KOPT-K1 (cell line): ENCODE data around the gene B9D1.

Experiments used
- H3K27ac ChIP-seq: fragments of 200-600 bp; sonication (generic); 2 replicates; pipeline ENCODE4 v1.5.1; 2016; ENCODE audit warnings: antibody characterized with exemption, mild to moderate bottlenecking, low read depth, low read length; ENCODE audit not compliant: poor library complexity, severe bottlenecking
- H3K36me3 ChIP-seq: fragments of 200-600 bp; sonication (generic); 2 replicates; pipeline ENCODE4 v1.5.1; 2017; ENCODE audit warnings: antibody characterized with exemption, mild to moderate bottlenecking, low read length, moderate library complexity; ENCODE audit not compliant: insufficient read depth
- H3K9me3 ChIP-seq: fragments of 200-600 bp; sonication (generic); 2 replicates; pipeline ENCODE4 v1.5.1; 2017; ENCODE audit warnings: antibody characterized with exemption, low read length, mild to moderate bottlenecking; ENCODE audit not compliant: insufficient read depth, poor library complexity, severe bottlenecking

Gene B9D1, protein sequence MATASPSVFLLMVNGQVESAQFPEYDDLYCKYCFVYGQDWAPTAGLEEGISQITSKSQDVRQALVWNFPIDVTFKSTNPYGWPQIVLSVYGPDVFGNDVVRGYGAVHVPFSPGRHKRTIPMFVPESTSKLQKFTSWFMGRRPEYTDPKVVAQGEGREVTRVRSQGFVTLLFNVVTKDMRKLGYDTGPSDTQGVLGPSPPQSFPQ

DNA sequence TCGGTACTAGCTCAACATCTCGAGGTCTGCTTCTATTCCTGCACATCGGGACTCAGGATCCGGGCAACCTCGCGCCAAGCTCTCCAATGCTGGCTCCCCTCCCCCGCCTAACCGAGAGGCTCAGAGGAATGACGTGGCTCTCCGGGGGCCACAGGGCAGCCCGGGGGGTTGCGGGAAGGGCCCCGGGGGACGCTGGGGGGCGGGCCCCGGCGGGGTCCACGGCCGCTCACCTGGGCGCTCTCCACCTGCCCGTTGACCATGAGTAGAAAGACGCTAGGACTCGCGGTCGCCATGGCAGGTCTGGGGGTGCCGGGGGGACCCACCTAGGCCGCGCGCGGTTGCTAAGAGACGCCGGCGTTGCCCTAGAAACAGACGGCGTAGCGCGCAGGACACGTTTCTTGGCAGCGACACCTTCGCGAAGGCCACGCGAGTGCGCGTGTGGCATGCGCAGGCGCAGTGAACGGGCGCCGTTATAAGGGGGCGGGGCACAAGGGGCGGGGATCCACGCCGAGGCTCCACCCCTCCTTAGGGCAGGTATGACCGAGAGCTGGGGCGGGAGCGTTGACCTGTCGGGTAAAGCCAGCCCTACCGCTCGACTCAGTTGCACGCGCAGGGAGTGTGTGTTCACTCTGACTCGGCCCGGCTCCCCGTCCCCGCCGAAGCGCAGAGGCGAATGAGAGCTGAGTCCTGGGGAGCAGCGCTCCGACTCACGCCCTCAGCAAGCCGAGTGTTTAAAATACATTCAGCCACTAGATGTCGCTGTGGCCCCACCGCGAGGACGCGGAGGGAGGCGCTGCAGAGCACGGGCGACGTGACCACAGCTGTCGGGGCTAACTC, at the start of gene B9D1:
B9D1 (minus strand) TSS at position 447 of the 837 bp plus-strand sequence; CDS start at position 293, 154 bp downstream.
- no peaks in the 10 kb centered on the region for H3K36me3 ChIP-seq
- H3K27ac ChIP-seq, result no peak within 1 kb of the TSS
- no peaks in the 10 kb centered on the region for H3K9me3 ChIP-seq

DNA sequence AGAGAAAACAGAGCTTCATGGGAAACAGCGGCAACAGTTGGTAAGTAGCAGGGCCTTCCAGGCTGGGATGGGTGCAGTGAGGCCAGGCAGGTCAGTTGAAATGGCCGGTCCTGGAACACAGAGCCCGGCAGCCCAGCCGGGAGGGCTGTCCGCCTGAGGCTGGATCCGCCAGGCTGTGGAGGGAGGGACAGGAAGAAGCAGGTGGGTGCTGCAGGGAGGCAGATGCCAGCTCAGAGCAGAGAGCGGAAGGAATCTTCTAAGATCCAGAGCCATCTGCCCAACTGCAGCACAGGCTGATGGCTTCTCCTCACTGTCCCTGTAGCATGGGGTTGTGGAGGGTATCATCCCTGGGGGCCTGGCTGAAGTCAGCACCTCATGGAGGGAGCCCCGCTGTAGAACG, 49.1 kb upstream of the B9D1 start:
- Histone ChIP-seq H3K36me3 (no peaks in the 10 kb centered on the region), H3K9me3 (no peaks in the 10 kb centered on the region), H3K27ac (no peak overlapping the region)

DNA sequence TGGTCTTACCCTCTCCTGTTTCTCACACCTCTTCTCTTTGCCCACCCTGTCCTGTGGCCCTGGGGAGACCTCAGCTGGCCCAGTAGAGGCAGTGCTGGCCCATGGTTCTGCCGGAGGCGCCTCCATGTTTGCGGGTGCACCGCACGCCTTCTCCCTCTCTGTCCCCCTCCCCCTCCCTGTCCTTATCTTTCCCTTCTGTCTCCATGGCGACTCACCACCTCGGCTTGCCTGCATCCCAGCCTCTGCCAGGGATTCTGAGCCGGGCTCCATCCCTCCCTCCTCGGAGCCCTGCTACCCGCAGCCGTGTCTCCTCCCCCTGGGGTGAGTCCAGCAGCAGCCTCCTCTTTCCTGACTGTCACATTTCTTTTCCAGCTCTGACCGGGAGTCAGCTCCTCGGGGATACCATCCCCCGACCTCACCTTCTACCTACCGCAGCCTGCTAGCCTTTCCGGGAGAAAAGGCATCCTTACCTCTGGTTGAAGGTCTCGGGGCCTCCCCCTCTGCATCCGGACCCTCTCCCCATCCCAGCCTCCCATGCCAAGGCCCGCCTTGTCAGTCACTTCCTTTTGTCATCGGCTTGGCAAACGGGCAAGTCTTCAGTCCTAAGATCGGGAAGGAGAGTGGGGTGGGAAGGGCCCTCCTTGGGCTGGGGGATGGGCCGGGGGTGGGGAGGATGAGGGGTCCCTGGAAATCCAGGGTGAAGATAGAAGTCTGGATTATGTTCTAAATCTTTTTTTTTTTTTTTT, 48.5 kb upstream of the B9D1 start, which contains the start of gene RNF112:
RNF112 (plus strand) TSS at position 358 of the 746 bp plus-strand sequence; CDS start at position 535, 177 bp downstream.
- H3K27ac ChIP-seq, result no peak within 1 kb of the TSS
- no peaks in the 10 kb centered on the region for H3K36me3 ChIP-seq
- no peaks in the 10 kb centered on the region for H3K9me3 ChIP-seq

DNA sequence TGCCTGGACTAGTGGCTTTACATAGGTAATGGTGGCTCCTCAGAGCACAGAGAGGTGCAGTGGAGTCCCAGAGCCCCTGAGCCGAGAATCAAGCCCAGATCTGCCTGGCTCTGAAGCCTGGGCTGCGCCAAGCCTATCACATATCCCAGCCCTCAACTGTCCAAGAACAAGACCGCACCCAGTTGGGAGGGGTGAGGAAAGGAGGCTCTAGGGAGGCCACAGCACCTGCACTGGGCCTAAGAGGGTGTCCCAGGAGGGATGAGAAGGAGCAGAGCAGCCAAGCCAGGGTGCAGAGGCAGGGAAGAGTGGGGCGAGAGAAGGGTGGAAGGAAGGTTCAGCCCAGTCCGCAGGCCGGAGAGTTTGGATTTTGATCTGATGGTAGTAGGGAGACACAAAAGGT, 47.6 kb upstream of the B9D1 start:
- H3K9me3 ChIP-seq, result no peaks in the 10 kb centered on the region

DNA sequence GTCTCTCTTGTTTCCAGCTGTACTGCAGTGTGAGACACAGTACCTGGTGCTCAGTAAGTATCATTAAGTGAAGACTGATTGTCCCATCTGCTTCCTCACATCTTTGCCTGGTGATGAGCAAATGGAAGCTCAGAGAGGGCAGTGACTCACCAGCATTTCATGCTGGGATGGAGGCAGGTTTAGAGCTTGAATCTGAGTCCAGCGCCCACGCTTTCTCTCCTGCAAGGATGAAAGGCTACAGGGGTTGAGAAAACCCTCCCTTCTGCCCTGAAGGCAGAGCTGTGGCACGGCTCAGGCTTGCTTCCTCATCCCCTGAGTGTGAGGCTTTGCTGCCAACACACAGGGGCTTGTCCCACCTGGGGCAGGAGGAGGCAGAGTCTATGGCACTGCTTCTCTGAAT, 47.0 kb upstream of the B9D1 start:
- H3K27ac ChIP-seq, result no peak overlapping the region
- H3K9me3 ChIP-seq, result no peaks in the 10 kb centered on the region
- no peaks in the 10 kb centered on the region for H3K36me3 ChIP-seq

More for the DNA sequence above, 47.6 kb upstream of the B9D1 start:
- H3K36me3 ChIP-seq, result no peaks in the 10 kb centered on the region
- no peak overlapping the region for H3K27ac ChIP-seq

DNA sequence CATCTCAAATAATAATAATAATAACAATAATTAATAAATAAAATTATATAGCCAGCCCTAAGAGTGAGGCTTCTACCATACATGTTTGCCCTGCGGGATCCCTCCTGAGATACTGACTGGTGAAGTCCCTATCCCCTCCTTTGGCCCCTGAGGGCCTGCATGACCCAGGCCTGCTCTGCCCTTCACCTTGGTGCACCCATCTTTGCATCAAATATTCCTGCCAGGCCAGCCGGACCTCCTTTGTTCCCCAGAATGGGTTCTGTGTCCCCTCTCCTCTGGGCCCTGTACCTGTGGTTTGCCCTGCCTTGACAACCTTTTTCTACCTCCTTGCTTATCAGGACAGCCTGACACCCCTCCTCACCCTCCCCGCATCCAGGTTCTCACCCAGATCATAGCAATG, 46.5 kb upstream of the B9D1 start:
- Histone ChIP-seq H3K36me3 (no peaks in the 10 kb centered on the region), H3K9me3 (no peaks in the 10 kb centered on the region), H3K27ac (no peak overlapping the region)

DNA sequence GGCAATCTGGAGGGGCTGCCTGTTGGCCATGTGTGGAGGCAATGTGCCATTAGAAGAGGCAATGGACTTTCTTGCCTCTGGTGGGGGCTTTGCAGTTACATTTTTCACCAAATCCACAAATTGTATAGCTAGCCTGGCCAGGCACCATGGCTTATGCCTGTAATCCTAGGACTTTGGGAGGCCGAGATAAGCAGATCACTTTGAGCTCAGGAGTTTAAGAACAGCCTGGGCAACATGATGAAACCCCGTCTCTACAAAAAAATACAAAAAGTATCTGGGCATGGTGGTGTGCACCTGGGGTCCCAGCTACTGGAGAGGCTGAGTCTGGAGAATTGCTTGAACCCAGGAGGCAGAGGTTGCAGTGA, 45.8 kb upstream of the B9D1 start:
- Histone ChIP-seq H3K36me3 (no peaks in the 10 kb centered on the region), H3K9me3 (no peaks in the 10 kb centered on the region), H3K27ac (no peak overlapping the region)

DNA sequence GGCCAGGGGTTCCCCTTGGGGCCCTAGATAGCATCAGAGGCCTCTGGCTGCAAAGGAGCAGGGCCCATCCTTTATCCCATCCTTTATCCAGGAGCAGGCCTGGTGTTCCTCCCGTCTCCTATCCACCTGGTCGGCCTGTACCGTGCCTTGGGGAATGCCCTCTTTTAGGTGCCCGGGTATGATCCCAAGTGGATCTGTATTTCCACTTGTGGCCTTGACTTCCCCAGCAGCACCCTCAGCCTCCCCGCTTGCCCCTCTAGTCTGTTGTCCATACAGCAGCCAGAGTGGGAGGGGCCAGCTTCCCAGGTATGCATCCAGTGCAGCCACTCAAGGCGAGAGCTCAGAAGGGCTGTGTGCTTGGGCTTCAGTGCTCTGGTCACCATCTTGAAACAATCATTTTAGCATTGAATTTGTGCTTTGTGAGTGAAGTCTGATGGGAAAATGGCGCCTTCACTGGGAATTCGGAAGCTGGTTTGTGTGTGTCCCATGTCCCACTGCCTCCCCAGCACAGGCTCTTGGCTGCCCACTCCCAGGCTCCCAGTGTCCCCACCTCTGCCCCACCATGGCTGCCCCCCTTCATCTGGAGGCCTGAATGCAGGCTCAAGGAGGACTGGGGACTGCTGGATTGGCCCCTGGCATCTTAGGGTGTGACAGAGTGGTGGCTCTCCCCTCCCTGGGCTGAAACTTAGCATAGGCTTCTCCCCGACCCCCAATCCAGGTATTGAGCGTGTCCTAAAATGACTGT, 45.2 kb upstream of the B9D1 start:
- Histone ChIP-seq H3K27ac (no peak overlapping the region), H3K9me3 (no peaks in the 10 kb centered on the region)

DNA sequence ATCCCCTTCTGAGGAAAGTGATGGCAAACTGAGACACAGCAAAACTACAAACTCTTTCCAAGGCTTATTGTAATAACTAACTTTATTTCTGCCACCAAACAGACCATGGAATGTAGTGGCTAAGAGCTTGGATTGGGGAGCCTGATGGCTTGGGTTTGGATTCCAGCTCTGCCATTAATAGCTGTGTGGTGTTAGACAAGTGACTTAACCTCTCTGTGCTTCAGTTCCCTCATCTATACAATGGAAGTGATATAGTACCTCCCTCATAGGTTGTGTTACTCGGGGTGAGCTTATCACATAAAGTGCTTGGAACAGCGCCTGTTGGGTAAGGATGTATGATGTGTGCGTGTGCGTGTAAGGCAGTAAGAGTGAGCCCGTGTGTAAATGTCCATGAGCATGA, 42.6 kb upstream of the B9D1 start:
- no peaks in the 10 kb centered on the region for H3K9me3 ChIP-seq

More for the DNA sequence above, 45.2 kb upstream of the B9D1 start:
- no peaks in the 10 kb centered on the region for H3K36me3 ChIP-seq

DNA sequence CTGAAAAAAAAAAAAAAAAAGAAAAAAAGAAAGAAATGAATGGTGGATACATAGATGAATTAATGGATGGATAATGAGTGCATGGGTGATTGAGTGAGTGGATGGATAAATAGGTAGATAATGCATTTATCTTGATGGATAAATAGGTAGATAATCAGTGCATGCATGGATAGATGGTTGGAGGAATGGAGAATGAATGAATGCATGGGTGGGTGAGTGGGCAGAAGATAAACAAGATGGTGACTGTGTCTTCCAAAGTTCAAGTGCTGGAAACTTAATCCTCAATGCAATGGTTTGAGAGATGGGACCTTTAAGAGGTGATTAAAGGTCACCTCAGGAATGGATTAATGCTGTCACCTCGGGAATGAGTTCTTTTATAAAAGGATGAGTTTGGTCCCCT, 41.7 kb upstream of the B9D1 start:
- H3K9me3 ChIP-seq, result no peaks in the 10 kb centered on the region
- H3K27ac ChIP-seq, result no peak overlapping the region
- no peaks in the 10 kb centered on the region for H3K36me3 ChIP-seq

More for the DNA sequence above, 42.6 kb upstream of the B9D1 start:
- H3K36me3 ChIP-seq, result no peaks in the 10 kb centered on the region
- no peak overlapping the region for H3K27ac ChIP-seq

DNA sequence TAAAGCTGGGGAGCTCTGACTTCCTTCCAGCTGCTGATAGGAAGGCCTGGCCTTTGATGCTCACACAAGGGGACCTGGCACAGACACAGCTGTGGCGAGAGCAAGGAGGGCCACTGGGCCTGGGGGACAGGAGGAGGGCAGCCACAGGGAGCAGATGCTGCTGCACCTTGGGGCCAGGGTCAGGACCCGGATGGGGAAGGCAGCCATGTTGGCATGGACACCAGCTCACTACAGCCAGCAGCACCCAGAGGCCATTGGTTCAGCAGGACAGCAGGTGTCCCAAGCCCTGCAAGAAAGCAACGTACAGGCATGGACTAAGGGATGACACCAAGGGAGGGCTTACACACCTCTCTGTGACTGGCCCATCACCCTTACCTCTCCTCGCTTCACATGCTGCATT, 40.5 kb upstream of the B9D1 start:
- no peaks in the 10 kb centered on the region for H3K36me3 ChIP-seq
- H3K27ac ChIP-seq, result no peak overlapping the region
- H3K9me3 ChIP-seq, result no peaks in the 10 kb centered on the region

DNA sequence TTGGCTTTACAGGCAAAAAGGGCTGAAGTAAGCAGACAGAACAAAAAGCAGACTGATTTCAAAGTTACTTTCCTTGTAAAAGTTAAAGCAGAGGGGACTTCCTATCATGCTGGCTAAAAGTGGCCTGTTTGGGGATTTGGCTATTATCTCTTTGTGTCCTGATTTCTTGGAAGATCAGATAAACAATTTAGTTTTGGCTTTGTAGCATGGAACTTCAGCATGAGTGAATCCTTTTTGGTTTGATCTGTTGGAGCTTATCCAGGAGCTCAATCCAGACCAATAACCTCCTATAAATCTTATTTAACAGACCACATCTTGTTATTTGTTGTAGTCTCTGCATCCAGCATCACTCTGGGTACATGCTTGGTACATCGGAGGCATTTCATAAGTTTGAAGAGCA, 39.6 kb upstream of the B9D1 start:
- Histone ChIP-seq H3K27ac (no peak overlapping the region), H3K36me3 (no peaks in the 10 kb centered on the region), H3K9me3 (no peaks in the 10 kb centered on the region)

DNA sequence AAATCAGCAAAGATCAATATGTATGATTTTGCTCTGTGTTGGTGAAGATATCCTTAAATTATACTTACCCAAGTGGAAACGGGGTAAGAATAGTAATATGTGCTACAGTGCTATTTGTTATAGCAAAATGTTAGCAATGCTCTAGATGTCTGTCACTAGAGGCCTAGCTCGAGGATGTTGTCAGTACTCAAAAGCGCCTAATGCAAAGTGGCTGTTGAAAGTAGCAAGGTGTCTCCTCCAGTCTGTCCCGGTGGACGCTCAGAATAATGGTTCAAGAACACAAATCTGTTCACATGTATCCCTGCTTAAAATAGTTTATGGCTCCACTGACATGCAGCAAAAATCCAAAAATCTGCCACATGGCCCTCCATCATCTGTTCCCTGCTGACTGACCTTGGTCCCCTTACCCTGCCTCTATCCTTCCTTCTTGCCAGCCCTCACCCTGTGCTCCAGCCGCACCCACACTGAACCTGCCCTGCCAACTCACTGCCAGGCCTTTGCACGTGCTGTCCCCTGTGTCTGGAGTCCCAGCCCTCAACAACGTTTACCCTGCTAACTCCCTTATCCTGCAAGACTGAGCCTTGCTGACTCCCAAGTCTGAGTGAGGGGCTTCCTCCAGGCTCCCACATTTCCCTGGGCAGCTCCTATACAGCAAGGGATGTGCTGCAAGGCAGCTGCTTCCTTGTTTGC, 38.9 kb upstream of the B9D1 start:
- no peaks in the 10 kb centered on the region for H3K9me3 ChIP-seq
- no peaks in the 10 kb centered on the region for H3K36me3 ChIP-seq
- no peak overlapping the region for H3K27ac ChIP-seq

DNA sequence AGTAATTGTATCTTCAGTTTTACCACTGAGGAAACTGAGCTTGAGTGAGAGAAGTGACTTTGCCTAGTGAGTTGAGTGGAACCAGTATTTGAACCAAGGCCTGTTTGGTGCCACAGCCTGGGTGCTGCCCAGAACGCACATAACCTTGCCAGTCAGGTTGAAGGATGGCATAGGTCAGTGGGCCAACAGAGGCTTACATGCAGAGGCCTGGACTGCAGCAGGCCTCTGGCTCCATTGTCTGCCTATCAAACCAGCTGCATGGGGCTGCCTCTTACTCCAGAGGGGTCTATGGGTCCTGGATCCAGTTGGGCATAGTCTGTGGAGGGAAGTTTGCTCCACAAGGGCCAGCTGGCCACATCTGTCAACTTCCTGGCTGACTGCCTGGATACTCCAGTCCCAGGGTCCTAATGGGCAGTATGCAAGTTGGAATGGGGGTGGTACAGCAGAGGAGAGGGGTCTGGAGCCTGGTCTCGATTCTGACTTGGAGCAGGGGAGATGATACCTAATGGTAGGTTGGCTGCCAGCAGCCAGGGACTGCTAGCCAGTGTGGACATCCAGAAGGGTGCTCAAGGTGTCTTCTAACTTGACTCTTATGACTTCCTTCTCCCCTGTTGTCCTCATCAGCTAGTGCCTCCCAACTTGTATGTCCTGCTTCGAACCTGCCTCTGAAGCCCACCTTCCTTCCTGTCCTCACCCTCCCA, 37.4 kb upstream of the B9D1 start:
- no peak overlapping the region for H3K27ac ChIP-seq
- no peaks in the 10 kb centered on the region for H3K36me3 ChIP-seq
- no peaks in the 10 kb centered on the region for H3K9me3 ChIP-seq
